Ishikawa (cell line): ENCODE results near the gene ALDH1L1.

Experiments
- RAD21 ChIP-seq: IDR thresholded peaks from 2 replicates; pipeline ENCODE4 v1.6.1; 2012; ENCODE audit warnings: low read depth
- TAF1 ChIP-seq: IDR thresholded peaks from 2 replicates; pipeline ENCODE4 v1.6.1; 2012; ENCODE audit warnings: low read depth, mild to moderate bottlenecking

DNA sequence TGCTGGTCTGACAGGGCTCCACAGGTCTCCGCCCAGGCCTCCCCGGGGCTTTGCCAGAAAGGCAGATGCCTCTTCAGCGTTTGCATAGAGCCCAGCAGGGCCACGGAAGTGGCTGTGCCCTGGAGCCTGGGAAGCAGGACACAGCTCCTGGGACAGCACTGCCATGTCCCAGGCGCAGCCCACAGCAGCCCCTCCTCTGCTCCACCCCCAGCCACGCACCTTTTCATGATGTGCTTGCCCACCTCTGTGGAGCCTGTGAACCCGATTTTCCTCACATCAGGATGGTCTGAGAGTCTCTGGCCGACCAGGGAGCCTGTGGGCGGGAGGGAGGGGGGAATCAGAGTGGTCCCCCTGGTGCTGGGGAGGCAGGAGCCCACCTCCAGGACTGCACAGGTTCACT lies 62.6 kb downstream of the ALDH1L1 start:
- TF ChIP-seq RAD21 = no peak
- TF ChIP-seq TAF1 = no peak
